ENCODE data around the gene VPS13D.

The VPS13D gene

DNA sequence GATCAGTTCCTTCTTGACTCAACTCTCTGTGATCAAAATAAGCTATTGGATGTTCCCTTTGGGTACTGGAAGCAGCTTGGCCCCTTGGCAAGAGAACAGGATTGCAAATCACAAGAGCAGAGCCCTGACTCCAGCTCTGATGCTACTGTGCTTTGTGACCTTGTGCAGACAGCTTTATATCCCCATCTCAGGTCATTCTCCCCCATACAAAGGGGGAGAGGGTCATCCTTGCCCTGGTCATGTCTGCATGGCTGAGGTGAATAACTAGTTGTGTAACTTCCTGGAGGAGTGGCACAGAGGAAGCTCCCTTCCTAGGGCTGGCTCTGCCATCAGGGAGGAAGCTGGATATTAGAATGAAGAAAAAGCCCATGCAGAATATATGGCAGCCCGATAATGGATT lies 245.3 kb downstream of the VPS13D start:
- no peak for DNase-seq

- no peak for DNase-seq
Observed at GRCh38 chr1:12475530-12475934, 245.7 kb downstream of the VPS13D start.

DNA sequence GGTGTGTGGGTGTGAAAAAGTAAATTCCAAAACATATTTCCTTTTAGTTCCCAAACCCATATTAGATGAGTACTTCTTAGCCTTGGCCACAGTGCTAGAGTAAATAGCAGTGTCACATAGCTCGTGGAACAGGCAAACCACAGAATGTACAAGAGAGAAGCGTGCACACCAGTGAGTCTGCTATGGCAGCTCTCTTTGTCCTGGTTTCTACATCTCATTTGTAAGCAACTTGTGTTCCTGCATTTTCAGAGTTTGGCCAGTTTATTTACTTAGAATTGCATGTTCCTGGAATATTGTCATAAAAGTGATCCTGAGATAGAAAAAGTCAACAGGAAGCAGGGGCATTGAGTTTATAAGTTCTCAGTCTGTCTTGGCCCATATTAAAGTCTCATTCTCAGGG lies 246.1 kb downstream of the VPS13D start:
- DNase-seq, result no peak

GRCh38 chr1:12477314-12477713 lies 247.5 kb downstream of the VPS13D start:
- DNase-seq, result no peak

DNA sequence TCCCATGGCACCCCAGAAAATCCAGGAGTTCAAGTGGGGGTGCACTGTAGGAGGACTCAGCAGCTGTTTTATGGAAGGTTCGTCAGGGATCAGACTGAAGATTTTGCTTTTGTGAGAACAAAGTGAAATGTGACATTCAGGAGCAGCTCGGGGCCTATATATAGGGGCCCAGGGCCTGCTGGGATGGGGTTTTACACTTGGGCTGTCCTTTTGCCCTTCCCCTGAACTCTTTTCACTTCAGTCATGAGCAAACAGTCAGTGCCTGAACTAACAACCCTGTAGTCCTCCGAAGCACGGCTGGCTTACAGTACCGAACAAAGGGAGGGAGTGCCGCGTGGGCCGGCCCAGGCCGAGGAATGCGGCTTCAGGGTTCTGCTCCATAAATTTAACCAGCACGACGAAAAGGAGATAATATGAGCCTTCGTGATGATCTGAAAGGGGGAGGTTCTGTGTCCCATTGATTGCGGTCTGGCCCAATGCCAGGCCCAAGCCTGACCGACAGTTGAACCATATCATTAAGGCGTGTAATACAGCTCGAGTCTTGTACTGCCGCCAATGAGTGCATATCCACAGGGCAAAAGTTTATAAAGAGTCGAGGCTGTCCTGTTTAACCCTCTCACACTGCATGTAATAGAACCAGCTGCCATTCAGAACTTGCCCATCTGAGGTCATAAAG lies 248.2 kb downstream of the VPS13D start:
- no peak for DNase-seq

DNA sequence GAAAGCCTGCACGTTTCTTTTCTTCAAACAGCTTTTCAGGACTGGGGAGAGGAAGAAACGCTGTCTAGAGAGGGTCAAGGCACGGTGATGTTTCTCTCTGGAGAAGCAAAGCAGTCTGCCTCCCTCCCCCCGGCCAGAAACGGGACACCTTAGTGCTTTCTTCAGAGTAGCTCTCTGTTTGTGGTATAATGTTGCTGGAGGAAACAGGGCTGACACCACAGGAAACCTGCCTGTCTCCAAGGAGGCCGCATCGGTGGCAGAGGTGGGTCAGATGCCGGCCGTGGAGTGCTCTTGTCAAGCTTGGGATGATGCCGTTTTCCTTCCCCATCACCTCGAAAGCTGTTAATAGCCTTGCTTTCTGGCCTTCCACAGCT lies 248.8 kb downstream of the VPS13D start:
- no peak for DNase-seq

GRCh38 chr1:12479311-12479710 lies 249.5 kb downstream of the VPS13D start:
- no peak for DNase-seq

DNA sequence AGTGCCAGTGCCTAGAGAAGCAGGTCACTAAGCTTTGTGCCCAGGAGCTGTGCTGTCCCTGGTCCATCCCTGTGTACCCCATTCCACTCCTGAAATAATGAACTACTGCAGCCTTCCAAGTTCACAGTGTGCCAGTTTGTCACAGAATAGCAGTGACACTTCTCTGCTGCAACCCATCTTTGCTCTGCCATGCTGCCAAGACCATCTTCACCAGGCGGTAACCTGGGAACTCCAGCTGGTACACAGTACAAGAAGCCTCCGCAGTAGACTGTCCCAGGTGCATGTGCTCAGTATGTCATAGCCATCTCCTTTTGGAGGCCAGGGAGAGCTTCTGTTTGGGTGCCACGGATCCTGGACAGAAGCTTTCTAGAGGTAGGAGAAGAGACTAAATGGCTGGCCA lies 250.2 kb downstream of the VPS13D start:
- no peak for DNase-seq

DNA sequence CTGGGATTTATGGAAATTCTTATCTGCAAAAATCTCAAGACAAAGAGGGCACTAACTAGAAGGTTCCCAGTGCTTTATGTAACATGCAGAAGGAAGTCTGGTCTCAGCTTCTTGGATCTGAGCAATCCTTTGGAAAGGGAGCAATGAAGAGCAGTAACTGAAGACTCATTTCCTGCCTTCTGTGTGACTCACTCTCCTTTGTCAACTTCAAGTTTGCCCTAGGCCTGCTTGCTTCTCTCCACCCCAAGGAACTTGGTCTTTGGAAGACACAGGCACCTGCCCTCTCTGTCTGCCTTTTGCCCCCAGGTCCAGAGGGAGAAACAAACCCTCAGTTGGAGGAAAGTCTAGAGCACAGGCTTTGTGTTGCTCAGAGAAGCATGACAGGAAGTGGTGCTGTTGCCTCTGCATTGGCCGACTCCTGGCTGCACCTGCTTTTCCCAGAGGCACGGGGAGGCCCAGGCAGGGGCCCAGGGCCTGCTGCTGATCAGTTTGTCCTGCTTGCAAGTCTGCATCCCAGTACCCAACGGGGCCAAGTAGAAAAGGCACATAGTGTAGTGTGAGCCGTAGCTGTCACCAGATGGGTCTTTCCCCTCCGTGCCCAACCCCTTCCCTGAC lies 251.0 kb downstream of the VPS13D start:
- no peak for DNase-seq

DNA sequence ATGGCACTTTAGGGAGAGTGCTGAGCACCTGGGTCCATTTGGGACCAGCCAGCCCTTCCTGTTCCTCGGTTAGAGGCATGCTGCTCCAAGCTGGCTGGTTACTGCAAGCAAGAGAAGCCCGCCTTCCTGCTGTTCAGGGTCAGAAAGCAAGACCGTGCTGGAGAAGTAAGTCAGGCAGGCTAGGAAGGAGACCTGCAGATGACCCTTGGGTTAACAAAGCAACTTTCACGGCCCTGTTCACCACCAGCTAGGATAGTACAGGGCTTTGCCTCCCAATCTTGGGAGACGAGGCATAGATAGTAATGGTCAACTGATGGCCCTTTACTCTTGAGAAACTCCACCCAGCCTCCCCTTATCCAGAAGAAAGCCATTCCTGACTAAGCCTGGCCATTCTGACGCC lies 252.1 kb downstream of the VPS13D start:
- DNase-seq, result no peak

DNA sequence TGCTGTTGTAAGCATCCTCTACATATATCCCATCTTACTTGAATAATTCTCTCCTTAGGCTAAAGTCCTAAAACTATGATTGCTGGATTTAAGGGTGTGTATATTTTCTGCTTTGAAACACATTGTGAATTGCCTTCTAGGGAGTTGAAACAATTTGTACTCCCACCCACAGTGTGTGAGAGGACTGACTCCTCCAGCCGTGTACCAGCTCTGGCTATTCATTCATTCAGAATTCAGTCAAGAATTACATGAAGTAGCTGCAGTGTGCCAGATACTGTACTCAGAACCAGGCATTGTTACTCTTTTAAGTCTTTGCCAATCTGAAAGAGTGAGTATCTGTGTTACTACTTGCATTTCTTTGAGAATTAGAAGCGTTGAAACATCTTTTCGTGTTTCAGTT lies 253.2 kb downstream of the VPS13D start:
- DNase-seq, result no peak

DNA sequence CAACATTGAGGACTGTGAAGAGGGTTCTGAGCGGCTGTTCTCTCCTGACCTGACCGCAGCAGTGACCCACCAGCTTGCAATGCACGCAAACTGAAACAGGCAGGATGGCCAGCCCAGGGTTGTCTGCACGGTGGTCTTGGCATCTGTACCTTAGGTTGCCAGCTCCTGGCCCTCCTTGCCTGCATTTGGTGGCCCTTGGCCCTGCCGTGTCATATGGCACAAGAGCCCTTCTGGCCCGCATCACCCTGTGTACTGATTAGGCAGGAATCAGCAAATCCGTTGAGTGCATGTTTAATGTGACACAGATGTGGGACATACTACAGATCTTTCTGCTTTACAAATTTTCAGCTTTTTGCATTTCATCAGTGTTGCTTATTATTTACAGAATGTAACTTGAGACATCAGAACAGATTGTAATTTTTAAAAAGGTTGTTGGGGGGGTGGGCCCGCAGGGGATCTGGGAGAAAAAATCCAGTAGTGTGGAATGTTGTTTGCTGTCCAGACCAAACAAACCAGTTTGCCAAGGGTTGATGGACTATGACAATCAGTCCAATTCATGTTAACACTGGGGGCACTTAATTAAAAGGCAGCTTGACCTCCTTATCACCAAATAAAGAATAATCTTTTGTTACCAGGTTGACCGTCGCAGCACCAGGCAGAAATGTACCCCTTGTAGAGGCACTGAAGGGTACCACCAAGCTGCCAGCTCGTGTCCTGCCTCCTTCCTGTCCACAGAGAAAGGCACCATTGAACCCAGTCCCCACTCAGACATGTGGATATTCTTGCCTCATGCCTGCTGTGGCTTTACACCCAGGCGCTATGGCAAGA lies 255.6 kb downstream of the VPS13D start:
- no peak for DNase-seq

GRCh38 chr1:12486059-12486341 lies 256.2 kb downstream of the VPS13D start:
- no peak for DNase-seq

GRCh38 chr1:12486401-12487005 lies 256.7 kb downstream of the VPS13D start:
- DNase-seq, result no peak

GRCh38 chr1:12487520-12487919 lies 257.7 kb downstream of the VPS13D start:
- DNase-seq, result no peak

- DNase-seq, result no peak
Observed at GRCh38 chr1:12488666-12489354, 259.0 kb downstream of the VPS13D start.

- no peak for DNase-seq
Observed at GRCh38 chr1:12490532-12491142, 260.8 kb downstream of the VPS13D start.

DNA sequence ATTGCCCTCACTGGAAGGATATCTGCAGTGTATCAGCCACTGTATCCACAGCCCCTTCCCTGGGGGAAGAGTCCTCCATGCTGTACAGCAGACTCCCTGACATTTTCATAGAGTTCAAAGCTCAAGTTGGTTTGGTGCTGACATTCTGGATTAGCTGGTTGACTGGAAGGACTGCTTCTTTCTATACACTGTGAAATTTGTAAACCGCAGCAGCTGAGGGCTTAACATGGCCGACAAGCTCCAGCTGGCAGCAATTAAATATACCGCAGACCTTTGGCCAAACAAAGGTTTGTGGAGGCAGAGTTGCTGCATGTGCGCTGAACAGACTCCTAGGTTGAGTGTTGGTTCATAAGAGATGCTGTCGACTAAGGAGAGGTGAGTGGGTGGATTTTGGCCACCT lies 261.8 kb downstream of the VPS13D start:
- no peak for DNase-seq

DNA sequence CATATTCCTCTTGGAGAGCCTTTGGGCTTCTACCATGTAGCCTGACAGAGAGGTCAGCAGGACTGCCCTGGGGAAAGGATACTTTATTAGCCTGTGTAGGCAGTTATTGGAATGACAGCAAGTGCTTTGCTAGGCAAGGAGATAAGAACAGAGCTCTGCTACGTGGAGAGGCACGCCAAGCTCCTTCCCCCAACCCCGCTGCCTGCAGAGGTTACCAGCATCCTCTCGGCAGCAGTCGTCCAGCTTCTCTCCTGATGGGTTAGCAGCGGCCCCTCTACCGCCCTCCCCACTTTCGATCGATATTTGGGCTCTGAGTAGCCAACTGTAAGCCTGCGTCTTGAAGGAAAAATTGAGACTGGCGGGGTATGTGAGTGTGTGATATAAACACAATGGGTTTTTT lies 265.9 kb downstream of the VPS13D start:
- DNase-seq, result no peak

GRCh38 chr1:12496154-12496961 lies 266.5 kb downstream of the VPS13D start:
- DNase-seq, result no peak

- DNase-seq, result no peak
Observed at GRCh38 chr1:12499539-12500240, 269.9 kb downstream of the VPS13D start.
